Smooth muscle cell (in vitro differentiated cells): Measurements from ENCODE around the gene PRR5L. TPM values are rescaled to one million over a fixed set of nuclear protein-coding genes. Genes with fewer than 3 reads are reported as not detected.

ENCODE experiments used
- DNase-seq: peaks from one replicate; lab custom pipeline; 2025; ENCODE audit not compliant: unreplicated experiment; lab: John Stamatoyannopoulos, UW
- H2AFZ ChIP-seq: fragments of 200-600 bp; sonication (generic); 2 replicates; pipeline ENCODE4 v1.6.0; 2016; ENCODE audit warnings: antibody characterized with exemption, low read depth, mild to moderate bottlenecking
- H3F3A ChIP-seq: fragments of 200-600 bp; sonication (generic); 2 replicates; pipeline ENCODE4 v1.6.0; 2017; ENCODE audit warnings: antibody characterized with exemption, low read depth
- H3K27ac ChIP-seq: fragments of 200-600 bp; sonication (generic); 2 replicates; pipeline ENCODE4 v1.5.1; 2016; ENCODE audit warnings: low read depth, mild to moderate bottlenecking
- H3K27me3 ChIP-seq: fragments of 200-600 bp; sonication (generic); 2 replicates; pipeline ENCODE4 v1.6.1; 2016; ENCODE audit warnings: low read depth, mild to moderate bottlenecking
- H3K36me3 ChIP-seq: fragments of 200-600 bp; sonication (generic); 2 replicates; pipeline ENCODE4 v1.5.1; 2016; ENCODE audit warnings: low read depth
- H3K4me1 ChIP-seq: fragments of 200-600 bp; sonication (generic); 2 replicates; pipeline ENCODE4 v1.5.1; 2016; ENCODE audit warnings: low read depth
- H3K4me2 ChIP-seq: fragments of 200-600 bp; sonication (generic); 2 replicates; pipeline ENCODE4 v1.6.0; 2016; ENCODE audit warnings: mild to moderate bottlenecking
- H3K4me3 ChIP-seq: fragments of 200-600 bp; sonication (generic); 2 replicates; pipeline ENCODE4 v1.5.1; 2016; ENCODE audit warnings: mild to moderate bottlenecking
- H3K79me2 ChIP-seq: fragments of 200-600 bp; sonication (generic); 2 replicates; pipeline ENCODE4 v1.6.0; 2016; ENCODE audit warnings: low read depth, mild to moderate bottlenecking
- H3K9ac ChIP-seq: fragments of 200-600 bp; sonication (generic); 2 replicates; pipeline ENCODE4 v1.6.0; 2016; ENCODE audit warnings: low read depth
- H3K9me3 ChIP-seq: fragments of 200-600 bp; sonication (generic); replicated peaks from 2 replicates; pipeline ENCODE4 v1.5.1; 2016; ENCODE audit warnings: low read depth
- H4K20me1 ChIP-seq: fragments of 200-600 bp; sonication (generic); 2 replicates; pipeline ENCODE4 v1.6.0; 2016; ENCODE audit warnings: low read depth
- CTCF ChIP-seq: fragments of 200-600 bp; sonication (generic); IDR thresholded peaks from 2 replicates; pipeline ENCODE4 v1.5.1; 2017; ENCODE audit warnings: borderline replicate concordance, mild to moderate bottlenecking, antibody characterized with exemption; ENCODE audit not compliant: insufficient read depth, poor library complexity, severe bottlenecking
- WGBS: methylation state at CpG from one replicate; pipeline ENCODE4 v1.1.7; 2016; ENCODE audit warnings: low lambda C conversion rate; 5-methylcytosine and 5-hydroxymethylcytosine counted together
- polyA plus RNA-seq: library from polyadenylated mRNA; unstranded; fragments of >200 nt; fragmentation: Nextera tagmentation; extraction: Ambion mirVana; gene quantifications from 2 replicates; pipeline ENCODE4 v1.2.1, GENCODE V29; 2016
- total RNA-seq: library from RNA; depleted of rRNA; stranded (reverse); fragments of >200 nt; gene quantifications from 2 replicates; pipeline ENCODE4 v1.2.3, GENCODE V29; 2014

The PRR5L gene
- total and polyA plus RNA-seq, 2 experiments from 2014 or later, result 21.4 to 41.4 TPM

GRCh38 chr11:36465449-36466163, 169.5 kb downstream of the PRR5L start:
- TF ChIP-seq CTCF, result no peak
- Histone ChIP-seq H3K4me2 (peak overlapping the region; percentile 50), H3K27me3 (no peaks in the 10 kb centered on the region), H2AFZ (no peak overlapping the region), H3K4me1 (peaks cover 26% of the 10 kb centered on the region), H3K9me3 (no peaks in the 10 kb centered on the region), H4K20me1 (no peaks in the 10 kb centered on the region), H3F3A (peaks cover 17% of the 10 kb centered on the region), H3K27ac (peak overlapping the region; percentile 63), H3K9ac (no peak overlapping the region), H3K36me3 (no peaks in the 10 kb centered on the region), H3K79me2 (no peaks in the 10 kb centered on the region), H3K4me3 (no peak overlapping the region)
- 82% methylated on average over 4 of the region's 4 CpGs for WGBS
- DNase-seq, result no peak

GRCh38 chr11:36467012-36467411, 170.9 kb downstream of the PRR5L start:
- no peak for TF ChIP-seq CTCF
- 90% methylated on average over 3 of the region's 3 CpGs for WGBS
- H3F3A ChIP-seq, result peaks cover 17% of the 10 kb centered on the region

GRCh38 chr11:36467916-36468315, 171.8 kb downstream of the PRR5L start:
- no peak overlapping the region for H3K4me3 ChIP-seq
- H3K4me1 ChIP-seq, result peaks cover 26% of the 10 kb centered on the region
- no peak overlapping the region for H3K4me2 ChIP-seq
- H4K20me1 ChIP-seq, result no peaks in the 10 kb centered on the region
- no peak overlapping the region for H3K9ac ChIP-seq
- H2AFZ ChIP-seq, result no peak overlapping the region
- H3K9me3 ChIP-seq, result no peaks in the 10 kb centered on the region
- TF ChIP-seq CTCF, result no peak
- H3F3A ChIP-seq, result peaks cover 17% of the 10 kb centered on the region
- no peak overlapping the region for H3K27ac ChIP-seq
- no peaks in the 10 kb centered on the region for H3K27me3 ChIP-seq
- no peaks in the 10 kb centered on the region for H3K79me2 ChIP-seq
- no peak for DNase-seq
- 76% methylated on average over 1 of the region's 1 CpG for WGBS
- H3K36me3 ChIP-seq, result no peaks in the 10 kb centered on the region

More at GRCh38 chr11:36467012-36467411, 170.9 kb downstream of the PRR5L start:
- no peaks in the 10 kb centered on the region for H4K20me1 ChIP-seq
- DNase-seq, result no peak
- H3K27me3 ChIP-seq, result no peaks in the 10 kb centered on the region
- H3K79me2 ChIP-seq, result no peaks in the 10 kb centered on the region
- H3K4me1 ChIP-seq, result peaks cover 26% of the 10 kb centered on the region
- H3K36me3 ChIP-seq, result no peaks in the 10 kb centered on the region
- H3K27ac ChIP-seq, result no peak overlapping the region
- no peak overlapping the region for H3K4me2 ChIP-seq
- H3K9me3 ChIP-seq, result no peaks in the 10 kb centered on the region
- H2AFZ ChIP-seq, result no peak overlapping the region
- no peak overlapping the region for H3K9ac ChIP-seq
- no peak overlapping the region for H3K4me3 ChIP-seq

GRCh38 chr11:36469063-36469462, 173.0 kb downstream of the PRR5L start:
- Histone ChIP-seq H2AFZ (no peak overlapping the region), H3K79me2 (no peaks in the 10 kb centered on the region), H3K27me3 (no peaks in the 10 kb centered on the region), H4K20me1 (no peaks in the 10 kb centered on the region), H3K4me1 (peaks cover 23% of the 10 kb centered on the region), H3K4me2 (peak overlapping the region; percentile 60), H3F3A (peaks cover 17% of the 10 kb centered on the region), H3K36me3 (no peaks in the 10 kb centered on the region), H3K9me3 (no peaks in the 10 kb centered on the region), H3K4me3 (no peak overlapping the region), H3K27ac (peak overlapping the region; percentile 79), H3K9ac (no peak overlapping the region)
- DNase-seq, result no peak
- TF ChIP-seq CTCF, result peak; percentile 44
- 37% methylated on average over 2 of the region's 2 CpGs for WGBS
